ENCODE measurements around the gene CCDC102A. TPM values are rescaled to one million over a fixed set of nuclear protein-coding genes. Genes with fewer than 3 reads are reported as not detected.
"Not testable (repeated sequence)": the region's sequence is repeated elsewhere in the genome, so short reads cannot be mapped to it uniquely, and the experiment has no call there.

The CCDC102A gene
- total and polyA plus RNA-seq, 4 donors = 12.9 to 21.9 (median 14.7) TPM

- H3K36me3 ChIP-seq (ENCODE audit: control insufficient read depth in 1 of 2, insufficient read depth in 2 of 2, low read length in 1 of 2); H3K4me1 ChIP-seq (ENCODE audit: control insufficient read depth in 1 of 2, insufficient read depth in 2 of 2, low read length in 2 of 2); intact Hi-C loops (cut with DNase I); H3K27ac ChIP-seq (ENCODE audit: low read depth in 1 of 2, low read length in 2 of 2); H3K9me3 ChIP-seq (ENCODE audit: control insufficient read depth, low read length); ATAC-seq (ENCODE audit: low FRiP score); H3K27me3 ChIP-seq (ENCODE audit: control insufficient read depth in 1 of 2, insufficient read depth in 2 of 2, low read length in 1 of 2); H3K4me3 ChIP-seq (ENCODE audit: low read length in 2 of 2): not testable (repeated sequence)
- DNase-seq = peak in 1 of 2 donors; percentile 14
- 89 to 90% methylated on average over 12 of the region's 12 CpGs for WGBS, 2 donors
These were observed 11.2 kb upstream of the CCDC102A start for GRCh38 chr16:57547524-57547923.

- intact Hi-C loops (cut with DNase I) = no loop called here
- DNase-seq (peak in 1 of 2 donors; percentile 43), ATAC-seq (ENCODE audit: low FRiP score) (no peak)
- WGBS, 2 donors = 87% methylated on average over 4 of the region's 4 CpGs
- Histone ChIP-seq H3K36me3 (ENCODE audit: control insufficient read depth in 1 of 2, insufficient read depth in 2 of 2, low read length in 1 of 2) (no peaks in the 10 kb centered on the region), H3K9me3 (ENCODE audit: control insufficient read depth, low read length) (no peaks in the 10 kb centered on the region), H3K27ac (ENCODE audit: low read depth in 1 of 2, low read length in 2 of 2) (no peak overlapping the region), H3K27me3 (ENCODE audit: control insufficient read depth in 1 of 2, insufficient read depth in 2 of 2, low read length in 1 of 2) (no peaks in the 10 kb centered on the region), H3K4me3 (ENCODE audit: low read length in 2 of 2) (no peak overlapping the region), H3K4me1 (ENCODE audit: control insufficient read depth in 1 of 2, insufficient read depth in 2 of 2, low read length in 2 of 2) (no peaks in the 10 kb centered on the region)
These were observed 7.8 kb upstream of the CCDC102A start for GRCh38 chr16:57544124-57544653.

GRCh38 chr16:57541754-57542435 lies 5.5 kb upstream of the CCDC102A start:
- Histone ChIP-seq H3K27ac (ENCODE audit: low read depth in 1 of 2, low read length in 2 of 2) (no peak overlapping the region), H3K9me3 (ENCODE audit: control insufficient read depth, low read length) (no peaks in the 10 kb centered on the region), H3K36me3 (ENCODE audit: control insufficient read depth in 1 of 2, insufficient read depth in 2 of 2, low read length in 1 of 2) (no peaks in the 10 kb centered on the region), H3K4me3 (ENCODE audit: low read length in 2 of 2) (no peak overlapping the region), H3K27me3 (ENCODE audit: control insufficient read depth in 1 of 2, insufficient read depth in 2 of 2, low read length in 1 of 2) (no peaks in the 10 kb centered on the region), H3K4me1 (ENCODE audit: control insufficient read depth in 1 of 2, insufficient read depth in 2 of 2, low read length in 2 of 2) (no peaks in the 10 kb centered on the region)
- DNase-seq = peak in 1 of 2 donors; percentile 58
- no peak for ATAC-seq (ENCODE audit: low FRiP score)
- intact Hi-C loops (cut with DNase I) = no loop called here
- WGBS, 2 donors = 73 to 77% methylated on average over 4 of the region's 4 CpGs

- ATAC-seq (ENCODE audit: low FRiP score) (no peak), DNase-seq (peak in 1 of 2 donors; percentile 72)
These were observed 4.8 kb upstream of the CCDC102A start for GRCh38 chr16:57540906-57541753.

GRCh38 chr16:57540387-57540786 lies 4.0 kb upstream of the CCDC102A start:
- intact Hi-C loops (cut with DNase I) = no loop called here
- Histone ChIP-seq H3K9me3 (ENCODE audit: control insufficient read depth, low read length) (no peaks in the 10 kb centered on the region), H3K27ac (ENCODE audit: low read depth in 1 of 2, low read length in 2 of 2) (no peak overlapping the region), H3K4me3 (ENCODE audit: low read length in 2 of 2) (no peak overlapping the region), H3K36me3 (ENCODE audit: control insufficient read depth in 1 of 2, insufficient read depth in 2 of 2, low read length in 1 of 2) (no peaks in the 10 kb centered on the region), H3K4me1 (ENCODE audit: control insufficient read depth in 1 of 2, insufficient read depth in 2 of 2, low read length in 2 of 2) (no peaks in the 10 kb centered on the region), H3K27me3 (ENCODE audit: control insufficient read depth in 1 of 2, insufficient read depth in 2 of 2, low read length in 1 of 2) (no peaks in the 10 kb centered on the region)
- peak in 1 of 2 donors; percentile 59 for DNase-seq
- WGBS, 2 donors = 78 to 84% methylated on average over 2 of the region's 2 CpGs
- no peak for ATAC-seq (ENCODE audit: low FRiP score)

More at GRCh38 chr16:57540906-57541753, 4.8 kb upstream of the CCDC102A start:
- no peaks in the 10 kb centered on the region for H3K36me3 ChIP-seq (ENCODE audit: control insufficient read depth in 1 of 2, insufficient read depth in 2 of 2, low read length in 1 of 2)
- no peak overlapping the region for H3K4me3 ChIP-seq (ENCODE audit: low read length in 2 of 2)
- WGBS, 2 donors = 85 to 92% methylated on average over 12 of the region's 12 CpGs
- no peak overlapping the region for H3K27ac ChIP-seq (ENCODE audit: low read depth in 1 of 2, low read length in 2 of 2)
- H3K4me1 ChIP-seq (ENCODE audit: control insufficient read depth in 1 of 2, insufficient read depth in 2 of 2, low read length in 2 of 2) = no peaks in the 10 kb centered on the region
- no peaks in the 10 kb centered on the region for H3K9me3 ChIP-seq (ENCODE audit: control insufficient read depth, low read length)
- no peaks in the 10 kb centered on the region for H3K27me3 ChIP-seq (ENCODE audit: control insufficient read depth in 1 of 2, insufficient read depth in 2 of 2, low read length in 1 of 2)
- intact Hi-C loops (cut with DNase I) = no loop called here

- no peak for ATAC-seq (ENCODE audit: low FRiP score)
- intact Hi-C loops (cut with DNase I) = no loop called here
- no peak overlapping the region for H3K4me3 ChIP-seq (ENCODE audit: low read length in 2 of 2)
- H3K36me3 ChIP-seq (ENCODE audit: control insufficient read depth in 1 of 2, insufficient read depth in 2 of 2, low read length in 1 of 2) = no peaks in the 10 kb centered on the region
- no peak overlapping the region for H3K27ac ChIP-seq (ENCODE audit: low read depth in 1 of 2, low read length in 2 of 2)
- H3K9me3 ChIP-seq (ENCODE audit: control insufficient read depth, low read length) = no peaks in the 10 kb centered on the region
- H3K4me1 ChIP-seq (ENCODE audit: control insufficient read depth in 1 of 2, insufficient read depth in 2 of 2, low read length in 2 of 2) = no peaks in the 10 kb centered on the region
- peak in 1 of 2 donors; percentile 35 for DNase-seq
- H3K27me3 ChIP-seq (ENCODE audit: control insufficient read depth in 1 of 2, insufficient read depth in 2 of 2, low read length in 1 of 2) = no peaks in the 10 kb centered on the region
- 79 to 81% methylated on average over 10 of the region's 10 CpGs for WGBS, 2 donors
These were observed 2.9 kb upstream of the CCDC102A start for GRCh38 chr16:57539072-57539796.

GRCh38 chr16:57538235-57538721 lies 1.9 kb upstream of the CCDC102A start:
- no peak for ATAC-seq (ENCODE audit: low FRiP score)

GRCh38 chr16:57537581-57538234 lies 1.3 kb upstream of the CCDC102A start:
- peak in 1 of 2 donors; percentile 14 for DNase-seq

More at GRCh38 chr16:57538235-57538721, 1.9 kb upstream of the CCDC102A start:
- no peaks in the 10 kb centered on the region for H3K9me3 ChIP-seq (ENCODE audit: control insufficient read depth, low read length)
- H3K36me3 ChIP-seq (ENCODE audit: control insufficient read depth in 1 of 2, insufficient read depth in 2 of 2, low read length in 1 of 2) = no peaks in the 10 kb centered on the region
- intact Hi-C loops (cut with DNase I) = no loop called here
- no peak overlapping the region for H3K4me3 ChIP-seq (ENCODE audit: low read length in 2 of 2)
- H3K27ac ChIP-seq (ENCODE audit: low read depth in 1 of 2, low read length in 2 of 2) = no peak overlapping the region
- H3K27me3 ChIP-seq (ENCODE audit: control insufficient read depth in 1 of 2, insufficient read depth in 2 of 2, low read length in 1 of 2) = no peaks in the 10 kb centered on the region
- no peaks in the 10 kb centered on the region for H3K4me1 ChIP-seq (ENCODE audit: control insufficient read depth in 1 of 2, insufficient read depth in 2 of 2, low read length in 2 of 2)
- WGBS, 2 donors = 87 to 90% methylated on average over 14 of the region's 14 CpGs
- peak in 1 of 2 donors; percentile 39 for DNase-seq

More at GRCh38 chr16:57537581-57538234, 1.3 kb upstream of the CCDC102A start:
- Histone ChIP-seq H3K4me1 (ENCODE audit: control insufficient read depth in 1 of 2, insufficient read depth in 2 of 2, low read length in 2 of 2) (no peaks in the 10 kb centered on the region), H3K9me3 (ENCODE audit: control insufficient read depth, low read length) (no peaks in the 10 kb centered on the region), H3K4me3 (ENCODE audit: low read length in 2 of 2) (no peak overlapping the region), H3K36me3 (ENCODE audit: control insufficient read depth in 1 of 2, insufficient read depth in 2 of 2, low read length in 1 of 2) (no peaks in the 10 kb centered on the region), H3K27ac (ENCODE audit: low read depth in 1 of 2, low read length in 2 of 2) (no peak overlapping the region), H3K27me3 (ENCODE audit: control insufficient read depth in 1 of 2, insufficient read depth in 2 of 2, low read length in 1 of 2) (no peaks in the 10 kb centered on the region)
- intact Hi-C loops (cut with DNase I) = no loop called here
- 77 to 81% methylated on average over 10 of the region's 10 CpGs for WGBS, 2 donors
- no peak for ATAC-seq (ENCODE audit: low FRiP score)
